Measurements from ENCODE around the gene PDZK1IP1.

GRCh38 chr1:47174656-47175020, 15.2 kb downstream of the PDZK1IP1 start:
- TF ChIP-seq EZH2phosphoT487 (conservative IDR thresholded peaks at IDR 0.05; ENCODE audit: low read length) (no peak), CTCF (IDR thresholded peaks at IDR 0.05; ENCODE audit: insufficient read depth, low read length, poor library complexity, severe bottlenecking) (no peak)

Measured in SU-DHL-6 (cell line).